Iris pigment epithelial cell (primary cell): Measurements from ENCODE around the gene RNU1-4.
"Not testable (repeated sequence)": the region's sequence is repeated elsewhere in the genome, so short reads cannot be mapped to it uniquely, and the experiment has no call there.

Source experiments
- DNase-seq: peaks from one replicate; pipeline ENCODE4 v3.0.0-alpha.2; 2011; ENCODE audit warnings: low read depth

RNU1-4 gene

DNA sequence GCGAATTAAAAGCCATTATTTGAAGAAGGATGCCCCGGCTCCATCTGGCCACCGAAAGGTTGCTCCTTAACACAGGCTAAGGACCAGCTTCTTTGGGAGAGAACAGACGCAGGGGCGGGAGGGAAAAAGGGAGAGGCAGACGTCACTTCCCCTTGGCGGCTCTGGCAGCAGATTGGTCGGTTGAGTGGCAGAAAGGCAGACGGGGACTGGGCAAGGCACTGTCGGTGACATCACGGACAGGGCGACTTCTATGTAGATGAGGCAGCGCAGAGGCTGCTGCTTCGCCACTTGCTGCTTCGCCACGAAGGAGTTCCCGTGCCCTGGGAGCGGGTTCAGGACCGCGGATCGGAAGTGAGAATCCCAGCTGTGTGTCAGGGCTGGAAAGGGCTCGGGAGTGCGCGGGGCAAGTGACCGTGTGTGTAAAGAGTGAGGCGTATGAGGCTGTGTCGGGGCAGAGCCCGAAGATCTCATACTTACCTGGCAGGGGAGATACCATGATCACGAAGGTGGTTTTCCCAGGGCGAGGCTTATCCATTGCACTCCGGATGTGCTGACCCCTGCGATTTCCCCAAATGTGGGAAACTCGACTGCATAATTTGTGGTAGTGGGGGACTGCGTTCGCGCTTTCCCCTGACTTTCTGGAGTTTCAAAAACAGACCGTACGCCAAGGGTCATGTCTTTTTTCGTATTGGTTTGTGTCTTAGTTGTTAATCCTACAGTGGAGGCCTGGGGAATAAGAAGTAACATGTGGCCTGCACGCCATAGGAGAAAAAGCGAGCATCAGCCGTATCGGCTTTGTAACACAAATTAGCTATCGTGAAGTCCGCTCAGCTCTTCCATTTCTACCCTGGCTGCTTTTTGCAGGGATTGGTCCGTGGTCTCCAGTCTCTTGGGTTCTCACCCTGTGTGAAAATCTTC, at the start of gene RNU1-4:
RNU1-4 (plus strand) TSS at position 470 of the 918 bp plus-strand sequence.
- not testable (repeated sequence) for DNase-seq

DNA sequence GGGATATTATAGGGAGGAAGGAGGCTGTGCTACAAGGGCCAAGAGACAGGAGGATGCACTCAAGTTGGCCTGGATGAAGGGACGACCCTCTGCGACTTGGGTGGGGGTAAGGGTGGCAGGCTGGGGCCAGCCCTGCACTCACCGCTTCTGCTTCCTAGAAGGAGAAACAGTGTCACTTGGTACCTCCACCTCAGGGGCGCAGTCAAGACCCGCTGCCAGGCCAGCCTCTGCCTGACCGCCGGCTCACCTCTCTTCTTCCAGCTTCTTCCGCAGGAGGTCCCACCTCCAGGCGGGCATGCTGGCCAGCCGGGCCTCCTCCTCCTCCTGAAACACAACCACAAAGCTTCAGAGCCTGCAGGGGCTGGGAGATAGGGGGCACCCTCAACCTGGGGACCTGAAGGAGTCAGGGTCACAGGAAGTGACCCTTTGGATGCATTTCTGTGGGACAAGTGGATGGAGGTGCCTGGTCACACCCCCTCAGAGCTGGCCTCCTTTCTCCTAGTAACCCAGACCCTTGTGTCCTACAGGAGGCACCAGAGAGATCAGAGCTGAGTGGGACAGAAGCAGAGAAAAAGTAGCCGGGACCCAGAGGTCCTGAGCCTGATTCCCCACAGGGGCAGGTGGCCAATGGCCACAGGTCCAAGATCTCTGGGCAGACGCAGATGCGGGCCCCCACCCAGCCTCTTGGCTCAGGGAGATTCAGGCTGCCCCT, 49.2 kb upstream of the RNU1-4 start:
- not testable (repeated sequence) for DNase-seq

DNA sequence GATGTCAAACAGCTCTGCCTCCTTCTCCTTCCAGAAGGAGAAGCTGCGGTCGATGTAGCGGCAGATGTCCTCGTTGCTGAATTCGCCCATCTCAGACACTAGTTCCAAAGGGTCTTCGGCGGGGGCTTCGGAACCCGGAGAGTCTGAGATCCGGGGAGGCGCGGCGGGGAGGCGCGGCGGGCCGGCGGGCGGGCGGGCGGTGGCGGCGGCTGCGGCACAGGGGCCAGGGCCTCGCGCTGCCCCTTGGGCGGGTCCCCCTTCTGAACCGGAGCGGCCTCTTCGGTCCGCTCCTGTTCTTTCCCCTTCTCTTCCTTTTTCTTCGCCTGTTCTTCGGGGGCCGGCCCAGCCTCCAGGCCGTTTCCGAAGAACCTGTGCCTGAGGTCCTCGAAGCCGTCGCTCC, 48.0 kb upstream of the RNU1-4 start:
- not testable (repeated sequence) for DNase-seq

DNA sequence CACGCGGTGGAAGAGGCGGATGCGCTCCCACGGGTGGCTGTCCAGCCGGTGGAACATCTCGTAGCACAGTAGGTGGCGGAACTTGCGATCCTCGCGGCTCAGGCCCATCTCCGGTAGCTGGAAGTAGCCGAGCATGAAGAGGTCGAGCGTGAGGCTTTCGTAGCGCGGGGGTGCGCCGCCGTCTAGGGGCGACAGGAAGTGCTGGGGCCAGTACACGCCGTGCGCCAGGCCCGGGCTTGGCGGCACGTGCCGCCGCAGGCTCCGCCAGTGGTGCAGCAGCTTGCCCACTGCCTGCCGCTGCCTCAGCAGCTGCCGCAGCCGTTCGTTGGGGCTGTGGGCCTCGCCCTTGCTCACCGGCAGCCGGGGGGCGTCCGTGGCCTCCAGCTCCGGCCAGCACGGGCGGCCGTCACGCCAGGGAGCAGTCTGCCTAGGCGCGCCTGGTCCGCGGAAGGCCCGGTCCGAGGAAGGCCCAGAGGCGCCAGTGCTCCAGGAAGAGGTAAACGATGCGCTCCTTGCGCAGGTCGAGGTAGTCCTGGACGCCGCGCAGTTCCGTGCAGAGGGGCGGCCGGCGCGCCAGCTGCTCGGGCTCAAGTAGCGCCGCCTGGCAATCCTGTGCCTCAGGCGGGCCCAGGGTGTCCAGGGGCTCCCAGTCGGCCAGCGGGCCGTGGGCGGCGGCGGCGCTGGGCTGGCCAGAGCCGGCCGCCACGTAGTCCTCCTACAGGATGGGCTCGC, 47.4 kb upstream of the RNU1-4 start:
- DNase-seq = not testable (repeated sequence)

DNA sequence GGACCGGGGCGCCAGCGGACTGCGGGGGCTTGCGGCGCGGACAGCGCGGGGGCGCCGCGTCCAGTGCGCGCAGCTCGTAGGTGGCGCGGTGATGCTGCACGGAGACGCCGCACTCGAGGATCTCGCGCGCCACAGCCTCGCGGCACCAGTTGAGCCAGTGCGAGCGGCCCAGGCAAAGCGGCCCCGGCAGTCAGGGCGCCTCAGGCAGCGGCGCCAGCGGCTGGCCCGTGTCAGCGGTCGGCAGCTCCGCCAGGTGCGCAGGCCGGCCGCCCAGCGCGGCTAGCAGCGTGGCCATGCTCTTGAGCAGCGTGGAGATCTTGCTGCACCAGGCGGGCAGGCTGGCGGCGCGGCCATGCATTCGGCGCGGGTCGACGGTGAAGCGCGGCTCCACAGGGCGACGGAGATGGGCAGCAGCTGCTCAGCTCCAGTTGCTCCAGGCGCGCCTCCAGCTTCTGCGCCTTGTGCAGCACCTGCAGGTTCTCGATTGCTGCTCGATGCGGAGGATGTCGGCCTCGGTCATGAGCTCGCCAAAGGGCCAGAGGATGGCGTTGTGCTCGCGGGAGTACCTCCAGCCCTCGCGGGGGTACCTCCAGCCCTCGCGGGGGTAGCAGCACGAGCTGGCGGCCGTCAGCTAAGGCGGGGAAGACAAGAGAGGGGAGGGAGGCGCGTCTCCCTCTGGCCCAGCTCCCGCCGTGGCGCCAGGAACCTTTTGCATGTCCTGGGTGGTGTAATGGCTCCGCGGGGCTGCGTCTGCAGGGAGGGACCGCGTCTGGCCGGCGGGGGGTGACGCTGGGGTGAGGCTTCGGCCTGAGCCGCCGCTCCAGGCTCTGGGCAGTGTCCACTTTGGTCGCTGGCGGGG, 46.6 kb upstream of the RNU1-4 start:
- DNase-seq = not testable (repeated sequence)

DNA sequence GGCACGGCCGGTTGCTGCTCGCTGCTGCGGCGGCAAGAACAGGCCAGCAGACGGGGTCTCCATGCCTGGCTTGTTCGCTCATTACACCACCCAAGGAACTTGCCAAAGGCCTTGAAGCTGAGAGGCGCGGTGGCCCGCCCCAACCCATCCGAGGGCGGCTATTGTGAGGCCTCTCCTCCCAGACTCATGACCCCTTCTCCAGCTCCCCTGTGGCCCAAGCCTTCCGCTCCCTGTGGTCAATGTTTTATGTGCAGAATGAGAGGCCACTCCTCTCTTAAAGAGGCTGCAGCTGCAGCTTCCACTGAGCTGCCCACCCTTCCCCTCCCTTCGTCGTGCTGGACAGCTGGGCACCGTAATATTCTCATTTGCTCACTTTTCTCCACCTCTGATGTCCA, 46.0 kb upstream of the RNU1-4 start:
- DNase-seq = not testable (repeated sequence)

DNA sequence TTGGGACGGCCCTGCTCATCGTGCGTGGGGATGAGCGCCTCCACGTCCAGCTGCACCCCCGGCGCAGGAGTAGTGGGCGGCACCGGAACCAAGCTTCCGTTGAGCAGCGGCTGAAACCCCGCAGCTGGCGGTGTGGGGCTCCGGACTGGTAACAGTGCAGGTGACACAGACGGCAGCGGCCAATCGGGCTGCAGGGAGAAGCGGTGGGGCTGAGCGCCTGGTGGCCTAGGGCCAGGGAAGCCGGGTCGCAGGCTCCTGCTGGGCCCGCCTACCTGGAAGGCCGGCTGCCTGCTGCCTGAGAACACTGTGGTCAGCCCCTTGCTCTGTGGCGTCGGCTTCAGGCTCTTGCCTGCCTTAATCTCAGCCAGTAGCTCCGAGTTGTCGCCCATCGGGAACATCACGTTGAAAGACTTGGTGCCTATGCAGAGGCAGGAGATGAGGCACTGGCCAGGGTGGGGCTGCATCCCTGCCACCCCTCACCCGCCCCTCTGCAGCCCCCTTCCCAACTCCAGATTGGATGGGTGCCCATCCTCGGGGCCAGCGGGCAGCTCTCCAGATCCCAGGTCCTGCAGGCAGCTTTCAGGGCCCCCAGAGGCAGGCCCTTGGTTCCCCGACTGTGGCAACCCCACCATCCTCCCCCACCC, 43.7 kb upstream of the RNU1-4 start:
- not testable (repeated sequence) for DNase-seq

DNA sequence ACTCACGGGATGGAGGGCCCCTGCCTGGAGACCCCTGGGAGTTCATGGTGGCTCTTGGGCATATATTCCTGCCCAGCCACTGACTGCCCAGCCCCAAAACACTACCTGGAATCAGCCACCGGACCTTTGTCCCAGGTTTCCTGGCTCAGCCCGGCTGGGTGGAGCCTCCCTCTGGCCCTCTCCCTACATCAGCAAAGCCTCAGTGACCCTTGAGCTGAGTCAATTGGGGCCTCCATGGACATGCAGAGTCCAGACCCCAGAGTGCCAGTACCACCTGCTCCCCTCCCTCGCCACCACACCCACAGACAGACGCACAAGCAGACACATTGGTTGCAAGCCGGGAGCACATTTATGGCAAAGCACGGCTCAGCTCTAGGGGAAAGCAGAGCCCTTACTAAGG, 43.2 kb upstream of the RNU1-4 start:
- DNase-seq = not testable (repeated sequence)

DNA sequence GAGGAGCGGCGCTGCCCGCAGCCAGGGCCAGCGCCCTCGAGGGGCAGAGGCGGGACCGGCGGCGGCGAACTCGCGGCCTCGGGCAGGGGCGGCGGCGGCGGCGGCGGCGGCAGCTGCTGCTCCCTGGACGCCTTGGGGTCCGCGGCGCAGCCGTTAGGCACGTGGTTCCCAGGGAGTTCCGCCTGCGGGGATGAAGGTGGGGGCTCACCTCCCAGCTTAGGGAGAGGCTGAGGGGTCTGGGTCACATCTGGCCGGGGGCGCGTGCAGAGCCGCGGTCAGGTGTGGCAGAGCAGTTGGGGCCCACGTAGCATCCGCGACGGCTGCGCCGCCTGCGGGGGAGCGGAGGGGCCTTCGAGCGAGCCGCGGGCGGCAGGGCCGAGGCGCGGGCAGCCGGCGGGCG, 40.9 kb upstream of the RNU1-4 start:
- DNase-seq = not testable (repeated sequence)

DNA sequence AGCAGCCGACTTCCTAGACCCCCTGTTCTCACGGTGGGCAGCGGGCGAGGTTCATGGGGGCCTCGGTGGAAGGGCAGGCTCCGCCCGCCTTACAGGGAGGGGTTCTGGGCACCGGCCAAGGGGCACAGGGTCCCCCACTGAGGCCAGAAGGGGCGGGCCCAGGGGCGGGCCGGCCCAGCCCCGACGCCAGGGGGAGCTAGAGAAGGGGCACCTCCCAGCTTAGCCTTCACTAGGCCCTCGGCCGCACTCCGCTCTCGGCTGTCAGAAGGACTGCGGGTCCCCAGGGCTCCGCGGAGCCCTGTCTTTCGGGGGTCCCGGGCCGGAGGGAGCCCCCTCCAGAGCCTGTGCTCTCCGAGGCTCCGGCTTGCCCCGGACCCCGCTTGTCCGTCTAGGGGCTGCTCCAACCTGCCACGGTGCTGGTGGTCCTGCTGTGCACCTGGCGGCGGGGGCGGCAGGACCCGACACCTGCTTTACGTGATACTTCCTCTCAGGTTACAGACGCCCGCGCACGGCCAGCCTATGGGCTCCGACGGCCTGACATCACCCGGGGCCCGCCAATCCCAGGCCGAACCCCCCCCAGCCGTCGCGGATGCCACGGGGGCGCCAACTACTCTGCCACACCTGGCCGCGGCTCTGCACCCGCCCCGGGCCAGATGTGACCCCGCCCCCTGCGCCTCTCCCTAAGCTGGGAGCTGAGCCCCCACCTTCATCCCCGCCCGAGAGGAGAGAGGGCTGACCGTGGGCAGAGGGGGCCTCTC, 40.0 kb upstream of the RNU1-4 start:
- DNase-seq = not testable (repeated sequence)

DNA sequence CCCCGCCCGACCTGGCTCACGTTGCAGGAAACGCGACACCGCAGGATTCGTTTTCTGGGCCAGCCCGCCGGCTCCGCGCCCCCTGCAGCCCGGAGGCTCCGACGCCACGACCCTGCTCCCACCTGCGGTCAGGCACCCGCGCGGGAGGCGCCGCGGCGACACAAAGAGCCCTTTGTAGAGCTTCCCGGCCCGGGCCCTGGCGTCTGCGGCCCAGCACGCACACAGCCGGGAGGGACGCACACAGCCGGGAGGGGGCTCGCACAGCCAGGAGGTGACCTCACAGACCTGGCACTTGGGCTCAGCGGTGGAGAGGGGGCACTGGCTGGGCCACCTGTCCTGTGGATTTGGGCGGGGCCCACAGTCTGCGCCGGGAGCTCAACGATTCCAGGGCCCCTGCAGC, 39.1 kb upstream of the RNU1-4 start:
- not testable (repeated sequence) for DNase-seq

DNA sequence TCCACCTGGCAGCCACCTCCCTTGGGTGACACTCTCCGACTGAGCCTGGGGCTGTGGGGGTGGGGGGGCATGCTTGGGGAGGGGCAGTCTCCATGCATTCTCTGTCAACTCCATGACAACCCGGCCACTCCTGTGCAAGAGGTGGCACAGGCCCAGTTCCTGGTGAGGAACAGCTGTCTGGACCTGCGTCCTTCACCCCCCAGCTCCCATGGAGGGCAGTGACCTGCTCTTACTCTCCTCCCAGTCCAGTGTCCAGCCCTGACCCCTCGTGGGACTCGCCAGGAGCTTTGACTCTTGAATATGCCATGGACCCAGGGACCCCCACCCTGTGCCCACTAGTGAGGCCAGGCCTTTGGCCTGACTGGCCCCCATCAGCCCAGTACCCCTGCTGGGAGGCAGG, 38.0 kb upstream of the RNU1-4 start:
- DNase-seq = not testable (repeated sequence)

DNA sequence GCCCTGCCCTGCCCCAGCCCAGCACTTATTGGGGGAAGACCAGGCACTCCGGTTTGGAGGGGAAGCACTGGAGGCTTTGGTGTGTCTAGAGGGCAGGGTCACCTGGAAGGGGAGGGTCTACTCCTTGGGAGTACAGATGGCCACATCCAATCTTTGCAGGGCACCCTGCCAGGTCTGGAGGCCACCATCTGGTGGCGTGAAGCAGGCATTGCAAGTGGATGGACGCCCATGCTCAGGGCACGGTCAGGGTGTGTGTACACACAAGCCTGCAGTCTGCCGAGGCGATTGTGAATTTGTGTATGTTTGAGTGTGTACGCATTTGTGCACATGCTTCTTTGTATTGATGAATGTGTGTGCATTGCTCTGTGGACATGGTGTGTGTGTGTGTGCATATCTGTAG, 37.2 kb upstream of the RNU1-4 start:
- not testable (repeated sequence) for DNase-seq

DNA sequence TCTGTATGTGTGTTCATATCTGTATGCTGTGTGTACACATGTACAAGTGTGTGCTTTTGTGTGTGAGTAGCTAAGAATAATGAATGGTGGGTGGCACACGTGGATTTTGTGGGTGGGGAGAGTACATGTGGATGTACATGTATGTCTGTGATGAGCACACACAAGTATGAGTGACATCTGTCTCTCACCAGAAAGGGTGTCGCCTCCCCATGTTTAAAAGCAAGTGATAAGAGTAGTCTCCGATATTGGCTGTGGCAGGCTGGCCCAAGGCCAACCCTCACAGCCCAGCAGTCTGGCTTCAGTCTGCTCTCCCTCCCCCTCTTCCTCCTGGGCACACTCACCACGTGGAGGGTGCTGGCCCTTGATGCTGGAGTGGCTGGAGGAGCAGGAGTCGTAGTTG, 36.7 kb upstream of the RNU1-4 start:
- not testable (repeated sequence) for DNase-seq

DNA sequence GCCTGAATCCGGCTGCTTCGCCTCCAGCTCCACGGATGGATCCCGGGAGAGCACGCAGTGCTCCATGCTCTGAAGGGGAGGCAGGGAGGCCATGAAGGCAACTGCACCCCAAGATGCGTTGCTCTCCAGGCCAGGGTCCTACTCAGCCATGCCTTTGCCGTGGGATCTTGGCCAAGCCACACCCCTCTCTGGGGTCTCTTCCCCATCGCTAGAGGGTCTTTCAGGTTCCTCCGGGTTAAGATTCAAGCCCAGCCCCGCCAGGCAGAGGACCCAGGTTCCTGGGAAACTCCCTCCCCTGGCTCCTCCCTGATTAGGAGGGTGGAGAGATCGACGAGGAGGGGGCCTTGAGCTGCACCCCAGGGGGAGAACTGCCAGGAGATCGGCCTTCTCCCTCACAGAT, 36.2 kb upstream of the RNU1-4 start:
- DNase-seq = not testable (repeated sequence)

DNA sequence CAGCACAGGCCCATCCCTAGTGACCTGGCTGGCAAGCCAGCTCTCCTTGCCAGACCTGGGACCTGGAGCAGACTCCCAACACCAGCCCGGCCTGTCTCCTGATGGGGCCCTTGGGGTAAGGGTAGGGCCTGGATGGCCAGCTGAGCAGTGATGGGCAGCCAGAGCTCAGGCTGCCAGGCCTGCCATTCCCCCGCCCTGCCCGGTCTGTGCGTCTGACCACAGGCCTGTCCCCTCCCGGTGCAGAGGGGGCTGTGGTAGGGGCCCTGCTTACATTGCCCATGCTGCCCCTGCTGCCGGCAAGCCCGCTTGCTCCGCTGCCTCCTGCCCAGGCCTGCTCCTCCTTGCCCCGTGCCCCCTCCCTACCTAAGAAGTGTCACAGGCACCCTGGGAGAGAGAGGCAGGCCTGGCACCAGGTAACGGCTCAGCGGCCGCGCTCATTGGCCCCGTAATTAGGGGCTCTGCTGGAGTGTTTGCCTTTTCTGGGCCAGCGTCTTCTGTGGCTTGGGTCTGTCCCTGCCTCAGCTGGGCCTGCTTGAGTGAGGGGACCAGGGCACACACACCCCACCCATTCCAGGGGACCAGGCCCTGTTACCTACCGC, 35.7 kb upstream of the RNU1-4 start:
- not testable (repeated sequence) for DNase-seq

DNA sequence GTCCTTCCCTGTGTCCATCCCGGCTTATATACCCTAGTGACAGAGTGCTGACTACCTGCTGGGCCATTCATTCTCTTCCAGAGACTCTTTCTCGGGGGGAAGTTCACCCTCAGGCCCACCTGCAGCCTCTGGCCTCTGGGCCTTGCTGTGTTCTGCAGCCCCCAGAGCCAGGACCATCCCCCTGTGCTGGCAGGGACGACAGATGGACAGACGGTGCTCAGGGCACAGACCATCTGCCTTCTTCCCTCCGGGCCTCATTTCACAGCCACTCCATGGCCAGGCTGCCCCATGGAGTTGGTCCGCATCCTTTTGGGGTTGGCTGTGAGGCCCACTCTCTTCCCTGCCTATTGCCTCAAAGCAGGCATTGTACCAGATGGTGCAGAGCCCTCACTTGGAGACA, 34.0 kb upstream of the RNU1-4 start:
- not testable (repeated sequence) for DNase-seq

DNA sequence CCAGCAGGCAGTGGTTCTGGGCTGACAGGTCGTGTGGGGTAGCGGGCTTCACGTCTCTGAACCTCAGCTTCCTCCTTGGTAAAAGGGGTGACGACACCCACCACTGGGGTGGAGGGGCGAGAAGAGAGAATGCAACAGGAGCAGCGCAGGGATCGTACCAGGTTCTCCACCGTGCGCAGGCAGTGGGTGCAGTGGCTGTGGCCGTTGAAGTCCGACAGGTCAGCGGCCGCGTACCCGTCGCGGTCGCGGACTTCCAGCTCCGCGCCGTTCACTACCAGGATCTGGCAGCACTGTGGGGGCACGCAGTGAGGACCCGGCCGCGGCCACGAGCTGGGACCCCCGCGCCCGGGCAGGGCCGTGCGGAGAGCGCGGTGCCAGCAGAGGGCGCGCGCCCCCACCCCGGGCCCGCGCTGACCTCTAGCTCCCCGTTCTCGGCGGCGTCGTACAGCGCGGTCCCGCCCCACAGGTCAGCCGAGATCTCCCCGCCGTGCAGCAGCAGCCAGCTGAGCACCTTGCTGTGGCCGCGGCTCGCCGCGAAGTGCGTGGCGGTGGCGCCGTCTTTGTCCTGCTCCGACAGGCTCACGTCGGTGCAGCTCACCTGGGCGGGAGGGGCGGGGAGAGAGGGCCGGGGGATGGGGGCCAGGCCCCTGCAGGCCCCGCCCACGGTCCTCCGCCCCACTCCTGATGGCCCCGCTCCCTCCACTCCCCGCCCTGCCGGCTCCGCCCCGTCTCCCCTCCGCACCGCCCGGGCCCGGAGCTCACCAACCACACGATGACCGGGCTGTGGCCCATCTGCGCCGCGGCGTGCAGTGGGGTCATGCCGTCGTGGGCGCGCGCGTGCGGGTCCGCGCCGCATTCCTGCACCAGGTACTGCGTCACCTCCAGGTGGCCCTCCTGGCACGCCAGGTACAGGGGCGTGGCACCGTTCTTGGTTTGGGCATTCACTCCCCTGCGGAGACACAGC, 32.9 kb upstream of the RNU1-4 start:
- not testable (repeated sequence) for DNase-seq
